Mucosa of stomach (tissue), 1 donor: ENCODE measurements around the gene AHSG.

Experiments used
- H3K27me3 ChIP-seq: one replicate; pipeline ENCODE4 v1.7.0; 2013; ENCODE audit warnings: mild to moderate bottlenecking, low read length; ENCODE audit not compliant: control insufficient read depth, insufficient read depth
- H3K36me3 ChIP-seq: one replicate; pipeline ENCODE4 v1.7.0; 2013; ENCODE audit warnings: low read length; ENCODE audit not compliant: control insufficient read depth, insufficient read depth
- H3K4me1 ChIP-seq: one replicate; pipeline ENCODE4 v1.7.0; 2013; ENCODE audit warnings: mild to moderate bottlenecking, low read length; ENCODE audit not compliant: control insufficient read depth, insufficient read depth
- H3K4me3 ChIP-seq: one replicate; pipeline ENCODE4 v1.7.0; 2013; ENCODE audit warnings: low read length
- H3K9ac ChIP-seq: one replicate; pipeline ENCODE4 v1.7.0; 2013; ENCODE audit warnings: mild to moderate bottlenecking, low read length, moderate library complexity
- H3K9me3 ChIP-seq: one replicate; pipeline ENCODE4 v1.7.0; 2013; ENCODE audit warnings: mild to moderate bottlenecking, low read length, moderate library complexity; ENCODE audit not compliant: control insufficient read depth
- donor health status: Pancreatic carcinoma.

The AHSG gene

DNA sequence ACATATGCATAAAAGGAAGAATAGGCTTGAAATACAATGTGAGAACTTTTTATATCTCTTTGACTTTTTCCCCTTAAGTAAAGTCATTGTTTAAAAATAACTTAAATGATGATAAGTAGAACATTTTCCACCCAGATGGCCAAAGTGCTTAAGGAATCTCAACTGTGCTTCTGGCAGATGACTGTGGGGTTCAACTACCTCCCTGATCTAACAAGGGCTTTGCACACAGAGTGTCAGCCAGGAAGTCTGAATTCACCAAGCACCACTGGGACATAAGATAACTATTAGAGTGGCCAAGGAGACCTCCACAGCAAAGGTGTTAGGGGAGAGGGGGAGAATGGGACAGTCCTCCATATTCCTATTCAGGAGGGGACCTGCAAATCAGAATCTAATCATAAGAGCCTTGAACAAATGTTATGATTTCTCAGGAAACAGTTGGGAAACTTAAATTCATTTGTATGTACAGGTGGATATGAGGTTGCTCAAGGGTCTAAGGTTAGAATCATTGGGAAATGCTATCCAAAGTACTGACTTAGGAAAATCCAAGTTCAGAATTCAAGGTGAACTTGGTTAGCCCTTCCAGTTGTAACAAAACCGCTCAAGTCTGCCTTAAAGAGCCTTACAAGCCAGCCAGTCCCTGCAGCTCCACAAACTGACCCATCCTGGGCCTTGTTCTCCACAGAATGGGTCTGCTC is 27.1 kb downstream of the AHSG start, which contains the start of gene FETUB:
Gene FETUB (plus strand): TSS at position 622 of the 695 bp plus-strand sequence. CDS start 62 bp downstream, at position 684.
- Histone ChIP-seq H3K36me3 (no peaks in the 10 kb centered on the region), H3K27me3 (no peaks in the 10 kb centered on the region), H3K9me3 (no peaks in the 10 kb centered on the region), H3K9ac (no peak within 1 kb of the TSS), H3K4me1 (peaks cover 5% of the 10 kb centered on the region), H3K4me3 (no peak within 1 kb of the TSS)

DNA sequence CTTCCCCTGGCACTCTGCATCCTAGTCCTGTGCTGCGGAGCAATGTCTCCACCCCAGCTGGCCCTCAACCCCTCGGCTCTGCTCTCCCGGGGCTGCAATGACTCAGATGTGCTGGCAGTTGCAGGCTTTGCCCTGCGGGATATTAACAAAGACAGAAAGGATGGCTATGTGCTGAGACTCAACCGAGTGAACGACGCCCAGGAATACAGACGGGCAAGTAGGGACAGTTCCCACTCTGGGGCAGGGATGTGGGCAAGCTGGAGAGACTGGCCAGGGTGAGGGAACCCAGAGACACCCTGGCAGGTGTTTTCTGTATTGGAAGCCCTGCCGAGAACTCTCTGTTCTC is 27.6 kb downstream of the AHSG start:
- Histone ChIP-seq H3K36me3 (no peaks in the 10 kb centered on the region), H3K4me3 (no peak overlapping the region), H3K4me1 (peaks cover 5% of the 10 kb centered on the region), H3K27me3 (no peaks in the 10 kb centered on the region), H3K9me3 (no peaks in the 10 kb centered on the region), H3K9ac (no peak overlapping the region)

DNA sequence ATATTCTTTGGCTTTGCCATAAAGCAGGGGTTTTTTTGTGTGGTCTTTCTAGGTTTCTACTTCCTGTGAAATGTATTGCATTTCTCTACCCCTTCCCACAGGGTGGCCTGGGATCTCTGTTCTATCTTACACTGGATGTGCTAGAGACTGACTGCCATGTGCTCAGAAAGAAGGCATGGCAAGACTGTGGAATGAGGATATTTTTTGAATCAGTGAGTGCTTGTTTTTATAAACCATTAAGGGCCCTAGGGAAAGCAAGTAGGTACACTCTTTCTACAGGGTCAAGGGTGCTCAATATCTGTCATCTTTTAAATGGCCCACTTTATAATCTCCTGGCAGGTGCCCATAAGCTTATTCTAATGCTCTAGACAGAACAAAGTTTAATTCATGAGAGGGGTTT is 28.1 kb downstream of the AHSG start:
- peaks cover 5% of the 10 kb centered on the region for H3K4me1 ChIP-seq
- no peaks in the 10 kb centered on the region for H3K27me3 ChIP-seq
- no peak overlapping the region for H3K9ac ChIP-seq
- no peaks in the 10 kb centered on the region for H3K36me3 ChIP-seq
- H3K9me3 ChIP-seq, result no peaks in the 10 kb centered on the region
- no peak overlapping the region for H3K4me3 ChIP-seq

DNA sequence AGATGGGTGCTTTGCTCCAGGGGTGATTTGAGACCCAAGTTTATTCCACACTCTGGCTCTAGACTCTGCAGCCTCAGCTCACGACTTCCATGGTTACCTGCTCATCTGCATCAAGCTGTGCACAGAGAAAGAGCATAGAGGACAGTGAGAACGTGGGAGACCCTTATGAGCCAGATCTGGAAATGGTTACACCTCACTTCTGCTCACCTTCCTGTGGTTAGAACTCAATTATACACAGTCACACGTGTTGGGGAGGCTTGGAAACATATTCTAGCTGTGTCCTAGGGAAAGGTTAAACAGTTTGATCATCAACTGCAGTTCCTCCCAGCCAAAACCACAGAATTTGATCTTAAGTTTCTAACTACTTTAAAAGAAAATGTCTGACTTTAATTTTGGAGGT is 29.2 kb downstream of the AHSG start:
- Histone ChIP-seq H3K36me3 (no peaks in the 10 kb centered on the region), H3K9ac (no peak overlapping the region), H3K27me3 (no peaks in the 10 kb centered on the region), H3K4me3 (no peak overlapping the region), H3K4me1 (peaks cover 5% of the 10 kb centered on the region), H3K9me3 (no peaks in the 10 kb centered on the region)

DNA sequence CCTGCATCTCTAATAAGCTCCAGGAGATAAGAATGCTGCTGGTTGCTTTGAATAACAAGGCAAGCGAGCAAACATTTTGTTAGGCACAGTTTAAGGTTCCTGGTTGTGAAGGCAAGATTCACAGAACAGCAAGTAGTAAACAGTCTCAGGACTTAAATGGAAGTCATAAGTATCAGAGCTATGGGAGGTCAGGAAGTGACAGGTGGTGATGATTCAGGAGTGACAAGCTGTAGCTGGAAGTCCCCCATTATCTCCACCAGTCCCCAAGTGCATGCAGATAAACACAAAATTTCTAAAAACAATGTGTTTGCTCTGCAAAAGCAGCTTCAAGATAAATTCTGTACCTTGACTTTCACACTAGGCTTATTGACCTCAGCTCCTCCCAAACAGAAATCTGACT is 30.6 kb downstream of the AHSG start:
- Histone ChIP-seq H3K9ac (no peak overlapping the region), H3K4me3 (no peak overlapping the region), H3K36me3 (no peaks in the 10 kb centered on the region), H3K4me1 (peaks cover 3% of the 10 kb centered on the region), H3K9me3 (no peaks in the 10 kb centered on the region), H3K27me3 (no peaks in the 10 kb centered on the region)

DNA sequence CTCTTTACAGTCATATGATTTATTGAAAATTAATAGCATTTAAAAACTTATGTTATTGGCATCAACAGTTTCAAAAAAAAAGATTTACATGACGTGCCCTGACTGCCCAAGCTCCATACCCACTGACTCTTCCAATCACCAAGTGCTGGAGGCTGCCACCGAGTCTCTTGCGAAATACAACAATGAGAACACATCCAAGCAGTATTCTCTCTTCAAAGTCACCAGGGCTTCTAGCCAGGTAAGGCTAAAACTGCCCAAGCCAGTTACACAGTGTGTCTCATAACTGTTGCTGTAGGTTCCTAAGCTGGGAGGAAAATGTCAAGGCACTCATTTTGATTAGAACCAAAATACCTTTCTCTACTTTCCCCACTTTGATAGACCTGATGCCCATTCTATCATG is 31.8 kb downstream of the AHSG start:
- Histone ChIP-seq H3K36me3 (no peaks in the 10 kb centered on the region), H3K4me1 (no peaks in the 10 kb centered on the region), H3K9me3 (no peaks in the 10 kb centered on the region), H3K4me3 (no peak overlapping the region), H3K27me3 (no peaks in the 10 kb centered on the region), H3K9ac (no peak overlapping the region)

DNA sequence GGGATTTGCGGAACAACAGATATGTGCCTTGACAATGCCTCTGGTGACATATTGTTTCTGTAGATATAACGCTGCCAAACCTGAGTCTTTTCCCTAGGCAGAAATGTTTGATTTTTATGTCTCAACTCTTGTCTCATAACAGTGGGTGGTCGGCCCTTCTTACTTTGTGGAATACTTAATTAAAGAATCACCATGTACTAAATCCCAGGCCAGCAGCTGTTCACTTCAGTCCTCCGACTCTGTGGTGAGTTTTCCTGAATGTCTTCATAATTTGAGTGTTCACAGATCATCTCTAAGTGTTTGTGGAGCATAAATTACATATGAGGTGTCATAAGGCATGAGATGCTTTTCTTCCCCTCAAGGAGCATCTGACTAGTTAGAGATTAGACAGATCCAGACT is 33.2 kb downstream of the AHSG start:
- Histone ChIP-seq H3K27me3 (no peaks in the 10 kb centered on the region), H3K4me1 (no peaks in the 10 kb centered on the region), H3K36me3 (no peaks in the 10 kb centered on the region), H3K9me3 (no peaks in the 10 kb centered on the region), H3K4me3 (no peak overlapping the region), H3K9ac (no peak overlapping the region)

DNA sequence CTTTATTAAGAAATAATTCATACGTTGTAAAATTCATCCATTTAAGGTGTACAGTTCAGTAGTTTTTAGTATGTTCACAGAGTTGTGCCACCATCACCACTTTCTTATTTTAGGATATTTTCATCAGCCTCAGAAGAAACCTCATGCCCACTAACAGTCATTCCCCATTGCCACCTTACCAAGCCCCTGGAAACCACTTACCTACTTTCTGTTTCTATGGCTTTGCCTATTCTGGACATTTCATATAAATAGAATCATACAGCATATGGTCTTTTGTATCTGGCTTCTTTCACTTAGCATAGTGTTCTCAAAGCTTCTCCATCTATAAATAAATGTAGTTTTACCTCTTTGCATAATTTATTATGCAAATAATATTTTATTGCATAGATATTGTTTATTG is 34.0 kb downstream of the AHSG start:
- H3K9ac ChIP-seq, result no peak overlapping the region

DNA sequence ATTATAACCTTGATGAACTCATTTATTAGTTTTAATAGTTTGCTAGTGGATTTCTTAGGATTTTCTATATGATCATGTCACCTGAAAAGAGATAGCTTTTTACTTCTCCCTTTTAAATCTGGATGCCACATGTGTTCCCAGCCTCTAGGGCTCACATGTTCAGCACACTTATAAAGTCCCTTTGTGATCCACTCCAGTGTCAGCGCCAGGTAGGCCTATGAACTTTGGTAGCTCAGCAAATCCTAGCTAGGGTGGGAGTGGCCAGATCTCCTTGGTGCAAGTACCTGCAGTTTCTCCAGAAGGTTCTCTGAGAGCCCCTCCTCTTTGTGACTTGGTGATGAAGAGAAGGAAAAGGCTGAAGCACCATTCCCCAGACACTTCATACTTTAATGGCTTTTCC is 36.0 kb downstream of the AHSG start:
- no peaks in the 10 kb centered on the region for H3K4me1 ChIP-seq
- no peak overlapping the region for H3K9ac ChIP-seq
- no peak overlapping the region for H3K4me3 ChIP-seq
- H3K27me3 ChIP-seq, result no peaks in the 10 kb centered on the region
- no peaks in the 10 kb centered on the region for H3K36me3 ChIP-seq
- no peaks in the 10 kb centered on the region for H3K9me3 ChIP-seq

More for the DNA sequence above, 34.0 kb downstream of the AHSG start:
- no peaks in the 10 kb centered on the region for H3K9me3 ChIP-seq
- no peaks in the 10 kb centered on the region for H3K36me3 ChIP-seq
- H3K4me1 ChIP-seq, result no peaks in the 10 kb centered on the region
- no peak overlapping the region for H3K4me3 ChIP-seq
- H3K27me3 ChIP-seq, result no peaks in the 10 kb centered on the region

DNA sequence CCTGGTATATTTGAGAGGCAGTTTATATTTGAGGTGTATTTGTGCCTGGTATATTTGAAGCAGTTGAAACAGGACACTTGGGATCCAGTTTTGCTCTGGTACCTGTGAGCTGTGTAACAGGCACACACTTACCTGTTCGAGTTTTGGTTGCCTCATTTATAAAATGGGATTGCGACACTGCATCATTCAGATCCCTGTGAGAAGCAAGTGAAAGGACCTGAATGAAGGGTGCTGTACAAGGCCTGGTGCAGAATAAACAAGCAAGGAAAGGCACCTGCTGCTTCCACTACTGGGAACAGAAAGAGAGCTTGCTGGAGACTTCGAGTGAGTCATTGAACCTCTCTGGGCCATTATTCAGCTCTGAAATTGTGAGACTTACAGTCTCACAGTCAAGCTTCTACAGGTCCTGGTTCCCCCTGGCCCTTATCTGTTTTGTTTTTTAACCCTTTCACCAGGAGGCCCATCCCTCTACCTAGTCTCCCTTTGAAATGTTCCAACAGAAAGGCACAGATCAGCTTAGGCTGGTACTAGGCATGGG is 38.9 kb downstream of the AHSG start:
- H3K27me3 ChIP-seq, result no peaks in the 10 kb centered on the region
- no peak overlapping the region for H3K4me3 ChIP-seq
- H3K9me3 ChIP-seq, result no peaks in the 10 kb centered on the region
- no peak overlapping the region for H3K9ac ChIP-seq
- no peaks in the 10 kb centered on the region for H3K36me3 ChIP-seq
- H3K4me1 ChIP-seq, result no peaks in the 10 kb centered on the region

DNA sequence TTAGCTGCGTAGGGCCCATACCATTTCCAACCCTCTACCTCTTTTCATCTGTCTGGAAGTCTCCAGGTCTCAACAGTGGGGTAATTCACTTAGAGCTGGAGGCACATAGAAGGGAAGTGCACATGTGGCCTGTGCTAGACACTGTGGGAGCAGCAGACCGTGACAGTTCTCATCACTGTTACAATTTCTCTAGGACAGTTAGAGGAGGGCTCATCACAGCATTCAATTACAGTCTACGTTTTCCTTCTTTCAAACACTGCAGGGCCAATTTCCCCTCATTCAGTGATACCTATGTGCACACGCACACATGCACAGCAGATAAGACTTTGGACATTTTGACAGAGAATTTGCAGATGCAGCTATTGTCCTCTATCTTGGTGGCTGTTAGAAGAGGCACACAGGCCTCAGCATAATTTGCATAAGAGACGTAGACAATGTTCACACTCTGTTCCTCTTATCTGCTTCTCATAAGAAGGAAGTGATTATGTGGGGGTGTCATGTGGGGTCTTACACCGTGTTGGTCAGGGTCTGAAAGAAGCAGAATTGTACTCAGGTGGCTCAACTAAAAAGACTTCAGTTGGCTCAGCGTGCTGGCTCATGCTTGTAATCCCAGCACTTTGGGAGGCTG is 40.3 kb downstream of the AHSG start:
- Histone ChIP-seq H3K36me3 (no peaks in the 10 kb centered on the region), H3K4me1 (no peaks in the 10 kb centered on the region), H3K9me3 (no peaks in the 10 kb centered on the region)

DNA sequence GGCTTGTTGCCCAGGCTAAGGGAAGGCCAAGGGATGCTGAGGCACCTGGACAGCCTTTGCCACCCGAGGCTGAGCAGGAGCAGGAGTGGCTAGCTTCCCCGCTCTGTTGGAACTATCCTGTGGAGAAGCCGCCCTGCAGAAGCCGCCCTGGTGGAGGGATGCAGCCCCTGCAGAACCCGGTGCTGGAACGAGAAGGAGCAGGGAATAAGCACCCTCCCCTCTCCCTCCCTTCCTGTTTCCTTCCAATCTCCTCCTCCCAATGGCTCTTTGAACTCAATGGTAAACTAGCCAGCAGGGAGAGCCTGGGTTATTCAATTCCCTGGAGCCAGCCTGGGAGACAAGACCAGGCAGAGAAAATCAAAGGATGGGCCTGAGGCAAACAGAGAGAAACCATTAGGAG is 41.1 kb downstream of the AHSG start:
- Histone ChIP-seq H3K4me3 (no peak overlapping the region), H3K9me3 (no peaks in the 10 kb centered on the region), H3K9ac (no peak overlapping the region), H3K4me1 (no peaks in the 10 kb centered on the region), H3K36me3 (no peaks in the 10 kb centered on the region), H3K27me3 (no peaks in the 10 kb centered on the region)

More for the DNA sequence above, 40.3 kb downstream of the AHSG start:
- H3K9ac ChIP-seq, result no peak overlapping the region
- no peaks in the 10 kb centered on the region for H3K27me3 ChIP-seq
- H3K4me3 ChIP-seq, result no peak overlapping the region
